Measurements from ENCODE around the gene CLEC16A. TPM values are rescaled to one million over a fixed set of nuclear protein-coding genes. Genes with fewer than 3 reads are reported as not detected.
"Not testable (repeated sequence)": the region's sequence is repeated elsewhere in the genome, so short reads cannot be mapped to it uniquely, and the experiment has no call there.

The CLEC16A gene
- polyA plus RNA-seq, 1 experiment: 11.9 TPM

GRCh38 chr16:10926094-10926493 is 18.3 kb upstream of the CLEC16A start:
- CTCF ChIA-PET: no interaction called here
- POLR2A ChIA-PET: interaction anchor here (0.7 kb wide), 1 partner anchor 182 kb away, joined by 3 read pairs; the partner anchor contains the start of gene NUBP1
- TF ChIP-seq CTCF (IDR thresholded peaks at IDR 0.05; ENCODE audit: low read depth, low read length): no peak

GRCh38 chr16:10926867-10927266 is 17.5 kb upstream of the CLEC16A start:
- no peak overlapping the region for H3K4me3 ChIP-seq (ENCODE audit: low read depth, low read length)
- H3K27ac ChIP-seq (ENCODE audit: low read depth, low read length): no peak overlapping the region
- no peak for TF ChIP-seq CTCF (IDR thresholded peaks at IDR 0.05; ENCODE audit: low read depth, low read length)
- no peak for DNase-seq (ENCODE audit: low read depth, low spot score)
- ChIA-PET CTCF (interaction anchor here (1.5 kb wide), 1 partner anchor 8 kb away, joined by 8 read pairs; no protein-coding TSS in a partner anchor), POLR2A (no interaction called here)
- no peaks in the 10 kb centered on the region; the same call in 1 of the 2 replicates for H3K9me3 ChIP-seq (ENCODE audit: control insufficient read depth, insufficient read depth, low read length)
- no peaks in the 10 kb centered on the region for H3K27me3 ChIP-seq (ENCODE audit: control insufficient read depth, insufficient read depth, low read length)

More at GRCh38 chr16:10926094-10926493, 18.3 kb upstream of the CLEC16A start:
- Histone ChIP-seq H3K9me3 (ENCODE audit: control insufficient read depth, insufficient read depth, low read length) (no peaks in the 10 kb centered on the region; the same call in 1 of the 2 replicates), H3K27me3 (ENCODE audit: control insufficient read depth, insufficient read depth, low read length) (no peaks in the 10 kb centered on the region), H3K4me3 (ENCODE audit: low read depth, low read length) (no peak overlapping the region), H3K27ac (ENCODE audit: low read depth, low read length) (no peak overlapping the region)
- DNase-seq (ENCODE audit: low read depth, low spot score): no peak

- H3K27ac ChIP-seq (ENCODE audit: low read depth, low read length): no peak overlapping the region
- ChIA-PET POLR2A (no interaction called here), CTCF (interaction anchor here (1.5 kb wide), 1 partner anchor 9 kb away, joined by 8 read pairs; no protein-coding TSS in a partner anchor)
- no peaks in the 10 kb centered on the region for H3K27me3 ChIP-seq (ENCODE audit: control insufficient read depth, insufficient read depth, low read length)
- H3K4me3 ChIP-seq (ENCODE audit: low read depth, low read length): no peak overlapping the region
- TF ChIP-seq CTCF (IDR thresholded peaks at IDR 0.05; ENCODE audit: low read depth, low read length): no peak
- no peak for DNase-seq (ENCODE audit: low read depth, low spot score)
- H3K9me3 ChIP-seq (ENCODE audit: control insufficient read depth, insufficient read depth, low read length): no peaks in the 10 kb centered on the region; the same call in 1 of the 2 replicates
Measured at GRCh38 chr16:10927497-10928112, 16.8 kb upstream of the CLEC16A start.

GRCh38 chr16:10929097-10929496 is 15.3 kb upstream of the CLEC16A start:
- H3K9me3 ChIP-seq (ENCODE audit: control insufficient read depth, insufficient read depth, low read length); H3K27me3 ChIP-seq (ENCODE audit: control insufficient read depth, insufficient read depth, low read length); DNase-seq (ENCODE audit: low read depth, low spot score); H3K27ac ChIP-seq (ENCODE audit: low read depth, low read length); POLR2A ChIA-PET; H3K4me3 ChIP-seq (ENCODE audit: low read depth, low read length): not testable (repeated sequence)
- CTCF ChIA-PET: interaction anchor here (1.0 kb wide), 1 partner anchor 10 kb away, joined by 3 read pairs; no protein-coding TSS in a partner anchor

GRCh38 chr16:10929853-10930754 is 14.3 kb upstream of the CLEC16A start:
- no peaks in the 10 kb centered on the region for H3K27me3 ChIP-seq (ENCODE audit: control insufficient read depth, insufficient read depth, low read length)
- DNase-seq (ENCODE audit: low read depth, low spot score): no peak
- H3K4me3 ChIP-seq (ENCODE audit: low read depth, low read length): no peak overlapping the region
- no peak overlapping the region for H3K27ac ChIP-seq (ENCODE audit: low read depth, low read length)
- ChIA-PET CTCF (no interaction called here), POLR2A (no interaction called here)
- H3K9me3 ChIP-seq (ENCODE audit: control insufficient read depth, insufficient read depth, low read length): no peaks in the 10 kb centered on the region
- no peak for TF ChIP-seq CTCF (IDR thresholded peaks at IDR 0.05; ENCODE audit: low read depth, low read length)
